AML-193 (cell line): ENCODE measurements around the gene CCDC88A.
A peak's percentile ranks its signal among the peaks of the same experiment; 100 is the strongest.
"Not testable (repeated sequence)": the region's sequence is repeated elsewhere in the genome, so short reads cannot be mapped to it uniquely, and the experiment has no call there.

ENCODE experiments used
- DNase-seq, 2 experiments: peaks; one replicate each; lab custom pipeline; 2025; lab: John Stamatoyannopoulos, UW

CCDC88A gene

DNA sequence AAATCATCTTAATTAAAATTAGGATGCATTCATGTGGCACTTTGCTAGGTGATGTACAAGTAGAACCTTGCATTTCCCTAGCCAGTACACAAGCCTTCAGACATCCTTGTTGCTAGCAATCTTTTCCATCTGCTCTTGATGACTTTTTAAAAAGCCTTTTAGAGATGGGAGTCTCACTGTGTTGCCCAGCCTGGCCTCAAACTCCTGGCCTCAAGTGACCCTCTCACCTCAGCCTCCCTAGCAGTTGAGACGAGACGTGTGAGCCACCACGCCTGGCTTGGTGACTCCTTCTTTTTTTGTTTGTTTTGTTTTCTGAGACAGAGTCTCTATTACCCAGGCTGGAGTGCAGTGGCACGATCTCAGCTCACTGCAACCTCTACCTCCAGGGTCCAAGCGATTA, 1.7 kb upstream of the CCDC88A start:
- DNase-seq = no peak

DNA sequence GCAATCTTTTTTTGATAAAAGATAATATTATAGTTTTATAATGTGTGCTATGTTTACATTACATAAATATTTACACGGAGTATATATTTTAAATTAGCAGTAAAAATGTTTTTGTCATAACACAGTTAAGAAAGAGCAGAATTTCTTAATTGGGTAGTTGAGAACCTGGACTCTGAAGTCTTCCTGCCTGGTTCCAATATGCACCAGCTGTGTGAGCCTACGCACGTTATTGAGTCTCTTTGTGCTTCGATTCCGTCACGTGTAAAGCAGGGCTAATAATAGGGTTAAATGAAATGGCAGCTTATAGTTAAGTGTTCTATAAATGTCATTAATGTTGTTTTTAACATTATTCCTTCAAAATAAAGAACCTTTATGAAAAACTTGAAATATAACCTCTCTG, 1.2 kb upstream of the CCDC88A start:
- DNase-seq = no peak

DNA sequence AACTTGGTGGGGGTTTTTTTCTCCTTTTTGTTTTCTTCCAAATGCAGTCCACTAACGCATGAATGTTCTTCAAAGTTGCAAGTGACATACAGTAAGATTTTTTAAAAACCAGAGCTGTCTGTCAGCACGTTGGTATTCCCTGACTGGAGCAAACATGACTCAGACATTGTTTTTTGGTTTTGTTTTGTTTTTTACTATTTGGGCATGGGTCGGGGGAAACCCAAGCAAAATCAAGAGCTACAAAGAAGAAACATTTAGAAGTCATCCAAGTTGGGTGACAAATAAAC, 726 bp upstream of the CCDC88A start:
- peak in 1 of 2 experiments; percentile 26 for DNase-seq

DNA sequence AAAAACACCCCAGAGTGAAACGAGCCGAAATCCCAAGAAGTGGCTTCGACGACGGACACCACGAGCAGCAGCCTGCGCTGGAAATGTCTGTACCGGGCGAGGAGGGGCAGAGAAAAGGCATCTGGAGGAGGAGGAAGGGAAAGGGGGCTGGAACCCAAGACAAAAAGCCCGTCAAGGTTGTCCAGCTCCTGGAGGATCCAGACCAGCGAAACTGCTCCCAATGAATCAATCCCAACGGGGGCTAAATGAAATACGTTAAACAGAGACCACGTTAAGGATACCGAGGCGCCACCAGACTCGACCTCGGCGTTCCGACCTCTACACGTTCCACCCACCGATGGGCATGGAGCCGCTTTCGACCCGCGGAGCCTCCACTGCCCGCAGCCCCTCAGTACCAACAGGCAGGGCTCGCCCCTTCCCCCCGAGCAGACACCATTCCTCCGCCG, 400 bp downstream of the CCDC88A start:
- no peak for DNase-seq

DNA sequence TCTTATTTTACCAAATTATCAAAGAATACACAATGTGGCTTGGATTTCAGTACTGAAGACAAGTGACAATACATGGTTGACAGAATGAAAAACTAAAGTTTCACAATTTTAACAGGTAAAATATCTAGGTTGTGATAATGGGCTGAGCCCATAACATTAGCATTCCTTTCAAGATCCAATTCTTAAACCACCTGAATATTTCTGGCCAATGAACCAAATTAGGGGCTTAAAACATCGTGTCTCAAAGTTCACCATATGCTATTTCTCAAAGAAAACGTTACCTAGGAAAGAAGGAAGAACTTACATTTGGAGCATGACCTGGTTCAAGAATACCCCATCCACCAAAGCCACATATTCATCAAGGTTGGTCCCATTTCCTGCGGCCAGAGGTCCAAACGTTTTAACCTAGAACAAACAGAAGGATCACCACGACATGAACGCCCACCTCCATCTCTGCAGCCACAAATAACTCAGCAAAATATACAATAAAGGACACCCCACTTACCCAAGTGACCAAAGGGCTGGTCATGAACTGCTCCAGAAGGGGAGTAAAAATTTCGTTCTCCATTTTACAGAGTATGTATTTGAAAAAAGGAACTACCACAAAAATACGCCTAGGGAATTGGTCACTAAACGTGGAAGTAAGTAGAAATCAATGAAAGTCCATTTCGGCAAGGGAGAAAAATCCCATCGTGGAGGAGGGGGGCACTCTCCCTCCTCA, 984 bp downstream of the CCDC88A start:
- peak; percentile 35 to 48 for DNase-seq

DNA sequence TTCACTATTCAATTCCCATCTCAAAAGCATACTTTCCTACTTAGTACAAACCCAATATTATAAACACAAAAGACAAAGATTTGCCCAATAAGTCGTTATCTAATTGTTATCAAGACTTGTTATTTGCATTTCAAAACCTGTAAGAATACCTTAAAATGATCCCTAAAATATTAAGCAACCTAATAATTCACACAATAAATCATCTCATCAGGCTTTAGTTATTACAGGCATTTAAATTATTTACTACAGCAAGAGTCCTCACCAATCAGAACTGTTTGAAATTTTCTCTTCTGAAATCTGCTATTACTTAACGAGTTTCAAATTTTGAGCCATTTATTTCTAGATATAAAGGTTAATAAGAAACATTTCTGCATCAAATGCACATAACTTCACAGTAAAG, 1.6 kb downstream of the CCDC88A start:
- no peak for DNase-seq

DNA sequence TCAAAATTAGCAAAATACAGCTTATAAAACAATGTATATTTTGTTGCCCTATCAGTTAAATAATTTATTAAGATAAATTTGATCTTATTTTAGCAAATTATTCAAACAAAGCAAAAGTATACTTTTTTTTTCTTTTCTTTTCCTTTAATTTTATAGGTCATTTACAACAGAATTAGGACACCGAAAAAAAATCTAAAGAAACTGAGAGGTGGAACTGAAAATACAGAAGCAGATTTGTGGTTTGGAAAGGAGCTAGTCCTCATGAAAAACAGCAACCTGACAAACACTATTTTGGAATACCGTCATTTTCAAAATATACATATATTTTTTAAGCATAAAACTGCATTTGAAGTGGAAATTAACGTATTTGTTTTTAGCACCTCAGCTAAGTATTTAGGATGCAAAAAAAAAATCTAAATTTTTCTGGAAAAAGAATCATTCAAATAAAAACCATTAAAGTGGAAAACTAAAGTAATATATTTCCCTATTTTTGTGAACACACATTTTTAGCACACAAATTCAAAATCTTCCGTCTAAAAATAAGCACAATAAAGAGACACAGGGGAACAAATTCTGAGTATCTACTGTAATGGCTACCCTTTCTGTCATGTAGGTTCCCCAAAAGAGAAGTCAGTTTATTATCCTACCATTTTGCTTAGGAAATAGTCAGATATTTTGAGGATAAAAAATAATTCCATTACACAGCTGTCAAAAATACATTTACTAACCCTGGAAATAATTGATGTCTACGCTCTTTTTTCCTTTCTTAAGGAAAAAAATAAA, 2.7 kb downstream of the CCDC88A start:
- peak; percentile 17 to 21 for DNase-seq

DNA sequence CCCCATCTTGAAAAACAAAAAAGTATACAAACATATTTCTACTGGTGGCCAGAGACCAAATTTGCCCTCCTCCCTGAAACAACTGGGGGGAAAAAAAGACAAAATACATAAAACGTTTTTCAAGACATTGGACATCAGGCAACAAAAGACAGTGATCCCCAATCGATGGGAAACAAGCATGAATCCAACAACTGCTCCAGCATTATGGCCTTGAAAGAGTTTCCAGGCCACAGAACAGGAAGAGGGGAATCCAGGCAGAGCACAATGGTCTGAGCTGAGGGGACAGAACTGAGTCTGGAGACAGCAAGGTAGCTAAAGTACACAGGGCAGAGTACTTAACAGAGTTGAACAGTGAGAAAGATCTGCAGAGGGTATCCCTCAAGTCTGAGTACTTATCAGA, 4.4 kb downstream of the CCDC88A start:
- DNase-seq = no peak

DNA sequence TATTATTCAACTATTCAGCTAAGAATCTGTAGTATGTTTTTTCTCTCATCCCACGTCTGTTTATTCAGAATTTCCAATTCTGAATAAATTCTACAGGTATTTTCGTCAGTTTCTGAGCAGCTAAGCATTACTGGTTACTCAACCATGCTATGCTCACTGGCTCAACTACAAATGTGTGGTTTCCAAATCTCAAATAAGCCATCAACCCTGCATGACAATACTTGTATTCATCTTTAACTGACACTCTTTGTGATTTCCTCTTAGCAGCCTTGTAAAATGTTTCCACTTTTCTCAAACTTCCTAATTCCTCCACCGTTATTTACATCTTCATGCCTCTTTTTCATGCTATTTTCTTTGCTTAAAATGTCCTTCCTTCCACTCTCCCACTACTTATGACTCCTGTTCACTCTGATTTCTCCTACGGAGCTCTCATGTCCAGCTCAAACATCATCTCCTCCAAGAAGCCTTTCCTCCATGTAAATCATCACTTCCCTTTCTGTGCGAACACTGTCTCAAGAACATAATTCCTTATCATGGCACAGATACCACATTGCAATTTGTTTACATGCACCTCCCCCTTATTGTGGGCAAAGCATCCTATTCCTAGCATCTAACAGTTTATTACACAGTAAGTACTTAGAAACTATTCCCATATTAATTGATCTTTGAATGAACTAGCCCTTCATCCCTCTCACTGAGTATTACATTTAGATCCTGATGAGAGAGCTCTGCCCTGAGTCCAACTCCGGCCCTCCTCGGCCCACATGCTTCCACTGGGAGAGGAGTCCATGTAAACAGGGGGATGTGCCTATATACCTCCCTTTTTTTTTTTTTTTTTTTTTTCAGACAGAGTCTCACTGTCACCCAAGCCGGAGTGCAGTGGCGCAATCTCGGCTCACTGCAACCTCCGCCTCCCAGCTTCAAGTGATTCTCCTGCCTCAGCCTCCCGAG, 10.5 kb downstream of the CCDC88A start:
- DNase-seq = peak in 1 of 2 experiments; percentile 27

DNA sequence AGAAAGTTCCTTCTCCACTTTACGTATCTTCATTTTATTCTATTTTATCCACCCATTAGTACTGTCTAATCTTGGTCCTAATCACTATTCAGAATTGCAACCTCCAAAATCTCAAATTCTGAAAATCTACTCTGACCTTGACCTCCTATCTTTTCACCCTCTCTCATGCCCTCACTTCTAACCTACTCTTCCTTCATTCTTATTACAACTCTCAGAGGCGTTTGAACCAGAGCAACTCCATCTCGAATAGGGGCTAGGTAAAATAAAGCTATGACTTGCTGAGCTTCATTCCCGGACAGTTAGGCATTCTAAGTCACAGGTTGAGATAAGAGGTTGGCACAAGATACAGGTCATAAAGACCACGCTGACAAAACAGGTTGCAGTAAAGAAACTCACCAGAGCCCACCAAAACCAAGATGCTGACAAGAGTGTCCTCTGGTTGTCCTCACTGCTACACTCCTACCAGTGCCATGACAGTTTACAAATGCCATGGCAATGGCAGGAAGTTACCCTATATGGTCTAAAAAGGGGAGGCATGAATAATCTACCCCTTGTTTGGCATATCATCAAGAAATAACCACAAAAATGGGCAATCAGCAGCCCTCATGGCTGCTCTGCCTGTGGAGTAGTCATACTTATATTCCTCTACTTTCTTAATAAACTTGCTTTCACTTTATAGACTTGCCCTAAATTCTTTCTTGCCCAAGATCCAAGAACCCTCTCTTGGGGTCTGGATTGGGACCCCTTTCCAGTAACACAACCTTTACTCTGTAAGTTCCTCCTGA, 11.4 kb downstream of the CCDC88A start:
- DNase-seq = no peak

DNA sequence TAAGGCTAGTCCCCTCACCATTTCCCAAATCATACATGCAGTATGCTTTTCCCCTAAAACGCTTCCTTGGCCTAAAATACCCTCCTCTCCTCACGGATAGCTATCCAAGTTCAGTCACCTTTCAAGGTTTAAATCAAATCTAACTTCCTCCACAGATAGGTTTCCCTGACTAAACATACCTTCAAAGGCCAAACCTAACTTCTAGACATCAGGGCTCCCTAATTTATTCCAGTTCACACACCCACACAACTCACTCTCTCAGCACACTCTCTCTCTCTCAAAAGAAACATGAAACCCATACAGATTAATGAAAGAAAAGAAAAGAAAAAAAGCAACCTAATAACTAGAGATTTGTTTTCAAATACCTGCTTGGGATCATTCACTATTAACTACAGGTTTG, 14.5 kb downstream of the CCDC88A start:
- DNase-seq = no peak

DNA sequence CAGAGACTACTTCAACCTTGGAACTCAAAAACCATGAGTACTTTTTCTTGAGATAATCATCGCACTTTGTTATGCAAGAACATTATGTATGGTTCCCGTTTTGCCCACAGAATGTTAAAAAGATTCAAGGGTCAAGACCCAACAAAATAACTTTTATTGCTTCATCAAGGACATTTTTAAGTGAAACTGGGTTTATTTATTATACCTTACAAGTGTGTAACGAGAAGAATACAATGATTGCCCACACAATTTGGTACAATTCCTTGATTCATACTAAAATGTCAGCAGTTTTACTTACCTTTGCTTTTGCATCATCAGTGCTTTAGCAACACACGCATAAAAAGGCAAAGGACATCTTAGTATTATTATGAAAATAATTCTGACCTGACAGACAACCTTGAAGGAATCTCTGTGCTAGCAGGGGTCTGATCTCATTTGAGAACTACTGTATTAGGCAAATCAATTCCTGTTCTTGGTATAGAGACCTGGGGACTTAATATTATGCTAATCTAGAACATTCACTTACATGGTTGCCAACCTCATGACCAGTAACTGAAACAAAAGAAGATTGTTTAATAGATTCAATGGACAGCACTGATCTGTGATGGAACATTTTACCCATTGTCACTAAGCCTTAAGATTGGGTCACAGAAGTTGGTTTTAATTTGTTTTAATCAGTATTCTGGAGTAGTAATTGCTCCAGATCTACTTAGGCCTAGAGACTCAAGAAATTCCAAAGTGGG, 16.2 kb downstream of the CCDC88A start:
- DNase-seq = no peak

DNA sequence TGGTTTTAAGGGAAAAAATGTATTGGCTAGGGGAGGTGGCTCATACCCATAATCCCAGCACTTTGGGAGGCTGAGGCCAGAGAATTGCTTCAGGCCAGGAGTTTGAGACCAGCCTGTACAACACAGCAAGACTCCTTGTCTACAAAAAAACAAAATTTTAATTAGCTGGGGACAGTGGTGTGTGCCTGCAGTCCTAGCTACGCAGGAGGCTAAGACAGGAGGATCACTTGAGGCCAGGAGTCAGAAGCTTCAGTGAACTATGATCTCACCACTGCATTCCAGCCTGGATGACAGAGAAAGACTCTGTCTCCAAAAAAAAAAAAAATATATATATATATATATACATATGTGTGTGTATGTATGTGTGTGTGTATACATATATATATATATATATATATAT, 18.5 kb downstream of the CCDC88A start:
- DNase-seq = no peak

DNA sequence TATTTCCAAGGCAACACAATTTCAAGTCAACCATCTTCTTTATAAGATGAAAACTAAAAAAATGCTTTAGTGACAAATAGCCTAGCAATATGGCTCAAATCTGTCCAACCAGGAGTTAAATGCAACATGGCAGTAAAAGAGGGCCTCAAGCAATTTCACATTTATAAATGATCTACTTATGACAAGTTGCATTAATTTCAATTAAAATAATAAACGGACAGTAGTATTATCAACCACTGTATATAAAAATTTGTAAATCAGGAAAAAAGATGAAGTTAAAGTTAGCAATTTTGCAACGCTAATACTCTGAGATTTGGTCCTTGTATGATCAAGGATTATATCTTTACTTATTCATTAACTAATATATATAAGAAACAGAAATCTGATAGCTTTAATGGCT, 19.3 kb downstream of the CCDC88A start:
- DNase-seq = no peak

DNA sequence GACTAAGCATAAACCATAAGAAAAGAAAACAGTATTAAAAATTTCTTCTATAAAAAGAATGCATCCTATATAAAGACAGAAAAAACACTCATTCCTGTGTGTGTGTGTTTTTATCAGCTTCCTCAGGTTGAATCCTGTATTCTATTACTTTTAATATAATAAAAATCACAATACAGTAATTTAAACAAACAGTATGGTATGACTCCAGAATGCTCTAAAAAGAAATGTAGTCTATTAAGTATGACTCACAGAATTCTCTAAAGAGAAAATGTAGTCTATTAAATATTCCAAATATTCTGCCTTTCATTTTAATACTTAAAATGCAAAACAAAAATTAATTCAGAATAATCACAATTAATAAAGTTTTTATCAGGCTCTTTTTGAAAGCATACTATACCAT, 19.8 kb downstream of the CCDC88A start:
- no peak for DNase-seq

DNA sequence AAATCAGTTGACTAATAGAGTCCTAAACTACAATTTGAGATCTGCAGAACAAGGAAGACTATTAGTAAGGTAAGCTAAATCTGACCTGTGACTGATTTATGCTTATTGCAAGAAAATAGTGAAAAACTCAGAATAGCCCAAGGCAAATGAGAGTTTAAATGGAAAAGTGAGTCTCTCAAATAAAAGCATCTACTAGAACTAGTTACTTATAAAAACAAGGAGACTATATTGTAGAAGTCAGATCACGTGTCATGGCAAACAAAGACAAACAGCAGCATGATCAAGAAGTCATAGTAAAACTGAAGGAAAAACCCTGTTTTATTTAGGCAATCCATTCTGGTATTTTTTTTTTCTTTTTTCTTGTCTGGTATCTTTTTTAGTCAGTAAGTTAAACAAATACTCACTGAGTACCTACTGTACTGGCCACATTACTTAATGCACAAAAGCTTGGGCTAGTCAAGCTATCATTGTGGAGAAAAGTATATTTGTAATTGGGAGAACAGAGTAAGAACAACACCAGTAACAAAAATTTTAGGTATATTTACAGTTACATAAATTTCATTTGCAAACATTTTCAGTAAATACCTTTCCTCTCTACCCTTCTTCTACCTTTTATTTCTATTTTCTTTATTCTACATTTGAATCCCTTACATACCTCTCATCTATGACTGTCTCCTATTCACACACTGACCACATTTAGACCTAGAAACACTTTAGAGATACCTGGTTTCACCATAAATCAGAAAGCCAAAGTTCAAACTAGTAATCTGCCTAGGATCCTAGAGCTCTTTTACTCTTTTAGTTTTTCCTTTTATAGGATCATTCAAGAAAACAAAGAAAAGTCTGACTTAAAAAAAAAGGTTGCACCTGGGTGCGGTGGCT, 23.7 kb downstream of the CCDC88A start:
- DNase-seq = no peak

DNA sequence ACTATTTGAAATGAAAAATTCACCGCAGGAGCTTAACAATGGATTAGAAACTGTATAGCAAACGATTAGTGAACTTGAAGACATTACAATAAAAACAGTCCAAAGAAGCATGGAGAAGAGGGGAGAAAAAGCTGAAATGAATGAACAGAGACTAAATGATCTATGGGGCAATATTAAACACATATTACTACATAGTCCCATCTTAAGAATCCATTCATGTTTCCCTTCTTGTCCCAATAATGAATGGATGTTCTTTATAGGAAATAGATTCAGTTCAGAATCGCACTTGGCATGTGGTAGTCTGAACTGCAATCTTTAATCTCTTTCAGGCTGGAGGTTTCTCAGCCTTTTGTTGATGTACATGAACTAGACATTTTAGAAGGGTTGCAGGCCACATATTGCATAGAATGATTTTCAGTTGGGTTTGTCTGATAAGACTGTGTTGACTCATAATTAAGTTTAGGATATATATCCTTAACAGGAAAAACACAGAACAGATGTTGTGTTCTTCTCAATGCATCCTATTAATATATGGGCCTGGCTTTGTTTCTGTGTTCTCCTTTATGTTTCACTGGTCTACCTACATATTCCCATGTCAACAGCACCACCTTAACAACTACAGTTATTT, 27.9 kb downstream of the CCDC88A start:
- DNase-seq = no peak

DNA sequence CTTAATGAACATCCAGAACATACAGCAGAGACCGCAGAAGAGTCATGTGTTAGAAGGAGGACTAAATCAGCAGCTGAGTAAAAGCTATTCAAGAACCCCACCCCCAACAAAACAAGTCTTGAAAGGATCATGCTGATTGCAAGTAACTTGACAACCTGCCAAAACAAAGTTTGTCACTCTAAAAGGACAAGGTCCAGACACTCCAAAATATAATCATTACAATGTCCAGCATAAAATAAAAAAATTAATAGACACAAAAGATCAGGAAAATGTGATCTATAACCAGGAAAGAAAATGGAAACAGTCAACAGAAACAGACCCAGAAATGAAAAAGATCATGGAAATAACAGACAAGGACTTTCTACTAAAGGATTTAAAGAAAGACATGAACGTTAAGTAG, 28.5 kb downstream of the CCDC88A start:
- no peak for DNase-seq

DNA sequence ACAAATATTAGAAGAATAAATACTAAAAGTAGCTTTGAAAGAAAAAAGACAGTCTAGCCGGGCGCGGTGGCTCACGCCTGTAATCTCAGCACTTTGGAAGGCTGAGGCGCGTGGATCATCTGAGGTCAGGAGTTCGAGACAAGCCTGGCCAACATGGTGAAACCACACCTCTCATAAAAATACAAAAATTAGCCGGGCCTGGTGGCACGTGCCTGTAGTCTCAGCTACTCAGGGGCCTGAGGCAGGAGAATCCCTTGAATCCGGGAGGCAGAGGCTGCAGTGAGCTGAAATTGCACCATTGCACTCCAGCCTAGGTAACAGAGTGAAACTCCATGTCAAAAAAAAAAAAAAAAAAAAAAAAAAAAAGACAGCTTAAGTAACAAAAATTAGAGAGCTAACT, 34.1 kb downstream of the CCDC88A start:
- DNase-seq = not testable (repeated sequence)

DNA sequence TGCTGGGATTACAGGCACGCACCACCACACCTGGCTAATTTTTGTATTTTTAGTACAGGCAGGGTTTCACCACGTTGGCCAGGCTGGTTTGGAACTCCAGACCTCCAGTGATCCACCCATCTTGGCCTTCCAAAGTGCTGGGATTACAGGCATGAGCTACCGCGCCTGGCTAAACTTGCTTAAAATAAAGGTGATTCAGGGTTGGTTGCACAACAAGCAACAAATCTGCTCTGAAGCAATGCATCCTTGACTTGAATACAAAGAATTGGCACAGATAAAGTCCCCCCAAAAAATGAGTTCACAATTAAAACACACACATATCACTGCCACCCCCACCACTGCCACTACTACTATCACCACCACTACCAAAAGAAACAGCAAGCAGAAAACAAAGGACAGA, 34.9 kb downstream of the CCDC88A start:
- no peak for DNase-seq
